ENCODE data around the gene BCAS4.

GRCh38 chr20:50868509-50869495, 73.9 kb downstream of the BCAS4 start:
- TF ChIP-seq, protein P1, sequence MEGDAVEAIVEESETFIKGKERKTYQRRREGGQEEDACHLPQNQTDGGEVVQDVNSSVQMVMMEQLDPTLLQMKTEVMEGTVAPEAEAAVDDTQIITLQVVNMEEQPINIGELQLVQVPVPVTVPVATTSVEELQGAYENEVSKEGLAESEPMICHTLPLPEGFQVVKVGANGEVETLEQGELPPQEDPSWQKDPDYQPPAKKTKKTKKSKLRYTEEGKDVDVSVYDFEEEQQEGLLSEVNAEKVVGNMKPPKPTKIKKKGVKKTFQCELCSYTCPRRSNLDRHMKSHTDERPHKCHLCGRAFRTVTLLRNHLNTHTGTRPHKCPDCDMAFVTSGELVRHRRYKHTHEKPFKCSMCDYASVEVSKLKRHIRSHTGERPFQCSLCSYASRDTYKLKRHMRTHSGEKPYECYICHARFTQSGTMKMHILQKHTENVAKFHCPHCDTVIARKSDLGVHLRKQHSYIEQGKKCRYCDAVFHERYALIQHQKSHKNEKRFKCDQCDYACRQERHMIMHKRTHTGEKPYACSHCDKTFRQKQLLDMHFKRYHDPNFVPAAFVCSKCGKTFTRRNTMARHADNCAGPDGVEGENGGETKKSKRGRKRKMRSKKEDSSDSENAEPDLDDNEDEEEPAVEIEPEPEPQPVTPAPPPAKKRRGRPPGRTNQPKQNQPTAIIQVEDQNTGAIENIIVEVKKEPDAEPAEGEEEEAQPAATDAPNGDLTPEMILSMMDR (conservative IDR thresholded peaks at IDR 0.05 in 1 of 2, IDR thresholded peaks at IDR 0.05 in 1 of 2; ENCODE audit: low read depth in 1 of 2, low read length in 2 of 2), result no peak
- no peak for TF ChIP-seq EZH2 (IDR thresholded peaks at IDR 0.05; ENCODE audit: low read length, missing control alignments)

All from fibroblast of lung (primary cell).